Smooth muscle cell (in vitro differentiated cells): ENCODE results near the gene BFSP2. TPM values are rescaled to one million over a fixed set of nuclear protein-coding genes. Genes with fewer than 3 reads are reported as not detected.

ENCODE experiments used
- DNase-seq: peaks from one replicate; lab custom pipeline; 2025; ENCODE audit not compliant: unreplicated experiment; lab: John Stamatoyannopoulos, UW
- H2AFZ ChIP-seq: fragments of 200-600 bp; sonication (generic); 2 replicates; pipeline ENCODE4 v1.6.0; 2016; ENCODE audit warnings: antibody characterized with exemption, low read depth, mild to moderate bottlenecking
- H3F3A ChIP-seq: fragments of 200-600 bp; sonication (generic); 2 replicates; pipeline ENCODE4 v1.6.0; 2017; ENCODE audit warnings: antibody characterized with exemption, low read depth
- H3K27ac ChIP-seq: fragments of 200-600 bp; sonication (generic); 2 replicates; pipeline ENCODE4 v1.5.1; 2016; ENCODE audit warnings: low read depth, mild to moderate bottlenecking
- H3K27me3 ChIP-seq: fragments of 200-600 bp; sonication (generic); 2 replicates; pipeline ENCODE4 v1.6.1; 2016; ENCODE audit warnings: low read depth, mild to moderate bottlenecking
- H3K36me3 ChIP-seq: fragments of 200-600 bp; sonication (generic); 2 replicates; pipeline ENCODE4 v1.5.1; 2016; ENCODE audit warnings: low read depth
- H3K4me1 ChIP-seq: fragments of 200-600 bp; sonication (generic); 2 replicates; pipeline ENCODE4 v1.5.1; 2016; ENCODE audit warnings: low read depth
- H3K4me2 ChIP-seq: fragments of 200-600 bp; sonication (generic); 2 replicates; pipeline ENCODE4 v1.6.0; 2016; ENCODE audit warnings: mild to moderate bottlenecking
- H3K4me3 ChIP-seq: fragments of 200-600 bp; sonication (generic); 2 replicates; pipeline ENCODE4 v1.5.1; 2016; ENCODE audit warnings: mild to moderate bottlenecking
- H3K79me2 ChIP-seq: fragments of 200-600 bp; sonication (generic); 2 replicates; pipeline ENCODE4 v1.6.0; 2016; ENCODE audit warnings: low read depth, mild to moderate bottlenecking
- H3K9ac ChIP-seq: fragments of 200-600 bp; sonication (generic); 2 replicates; pipeline ENCODE4 v1.6.0; 2016; ENCODE audit warnings: low read depth
- H3K9me3 ChIP-seq: fragments of 200-600 bp; sonication (generic); replicated peaks from 2 replicates; pipeline ENCODE4 v1.5.1; 2016; ENCODE audit warnings: low read depth
- H4K20me1 ChIP-seq: fragments of 200-600 bp; sonication (generic); 2 replicates; pipeline ENCODE4 v1.6.0; 2016; ENCODE audit warnings: low read depth
- CTCF ChIP-seq: fragments of 200-600 bp; sonication (generic); IDR thresholded peaks from 2 replicates; pipeline ENCODE4 v1.5.1; 2017; ENCODE audit warnings: borderline replicate concordance, mild to moderate bottlenecking, antibody characterized with exemption; ENCODE audit not compliant: insufficient read depth, poor library complexity, severe bottlenecking
- WGBS: methylation state at CpG from one replicate; pipeline ENCODE4 v1.1.7; 2016; ENCODE audit warnings: low lambda C conversion rate; 5-methylcytosine and 5-hydroxymethylcytosine counted together
- polyA plus RNA-seq: library from polyadenylated mRNA; unstranded; fragments of >200 nt; fragmentation: Nextera tagmentation; extraction: Ambion mirVana; gene quantifications from 2 replicates; pipeline ENCODE4 v1.2.1, GENCODE V29; 2016
- total RNA-seq: library from RNA; depleted of rRNA; stranded (reverse); fragments of >200 nt; gene quantifications from 2 replicates; pipeline ENCODE4 v1.2.3, GENCODE V29; 2014

BFSP2 gene
- total and polyA plus RNA-seq, 2 experiments from 2014 or later, result not detected

- Histone ChIP-seq H3K9me3 (no peaks in the 10 kb centered on the region), H3K9ac (no peak overlapping the region), H2AFZ (no peak overlapping the region), H3K27me3 (no peaks in the 10 kb centered on the region), H4K20me1 (no peaks in the 10 kb centered on the region), H3K4me2 (no peak overlapping the region), H3K36me3 (no peaks in the 10 kb centered on the region), H3K79me2 (no peaks in the 10 kb centered on the region), H3F3A (no peaks in the 10 kb centered on the region), H3K4me3 (no peak overlapping the region), H3K27ac (no peak overlapping the region), H3K4me1 (peaks cover 74% of the 10 kb centered on the region)
- TF ChIP-seq CTCF, result no peak
- 85% methylated on average over 5 of the region's 5 CpGs for WGBS
- DNase-seq, result no peak
Observed at GRCh38 chr3:133475245-133476010, 75.6 kb downstream of the BFSP2 start.

GRCh38 chr3:133476971-133477375 is 77.1 kb downstream of the BFSP2 start:
- no peak overlapping the region for H3K9ac ChIP-seq
- no peak overlapping the region for H3K4me3 ChIP-seq
- DNase-seq, result no peak
- H3K27ac ChIP-seq, result no peak overlapping the region
- H3K9me3 ChIP-seq, result no peaks in the 10 kb centered on the region
- H3K79me2 ChIP-seq, result no peaks in the 10 kb centered on the region
- H2AFZ ChIP-seq, result no peak overlapping the region
- TF ChIP-seq CTCF, result no peak
- H3K4me2 ChIP-seq, result no peak overlapping the region
- H3K27me3 ChIP-seq, result no peaks in the 10 kb centered on the region
- WGBS, result 54% methylated on average over 6 of the region's 6 CpGs
- H3K36me3 ChIP-seq, result no peaks in the 10 kb centered on the region
- H3K4me1 ChIP-seq, result peaks cover 76% of the 10 kb centered on the region
- H3F3A ChIP-seq, result no peaks in the 10 kb centered on the region
- no peaks in the 10 kb centered on the region for H4K20me1 ChIP-seq

- Histone ChIP-seq H3K79me2 (no peaks in the 10 kb centered on the region), H3K27ac (no peak overlapping the region), H4K20me1 (no peaks in the 10 kb centered on the region), H3K36me3 (no peaks in the 10 kb centered on the region), H3K9me3 (no peaks in the 10 kb centered on the region), H3K9ac (no peak overlapping the region), H3F3A (no peaks in the 10 kb centered on the region), H3K4me2 (no peak overlapping the region), H3K27me3 (no peaks in the 10 kb centered on the region), H3K4me1 (peaks cover 71% of the 10 kb centered on the region), H2AFZ (no peak overlapping the region), H3K4me3 (no peak overlapping the region)
- no peak for DNase-seq
- no peak for TF ChIP-seq CTCF
Observed at GRCh38 chr3:133477487-133477886, 77.6 kb downstream of the BFSP2 start.

GRCh38 chr3:133478624-133479023 is 78.8 kb downstream of the BFSP2 start:
- H3F3A ChIP-seq, result no peaks in the 10 kb centered on the region

More at GRCh38 chr3:133478624-133479023, 78.8 kb downstream of the BFSP2 start:
- WGBS, result 50% methylated on average over 1 of the region's 1 CpG
- H3K4me3 ChIP-seq, result no peak overlapping the region
- no peaks in the 10 kb centered on the region for H3K36me3 ChIP-seq
- no peaks in the 10 kb centered on the region for H3K9me3 ChIP-seq
- H3K27ac ChIP-seq, result no peak overlapping the region
- H3K9ac ChIP-seq, result no peak overlapping the region
- no peaks in the 10 kb centered on the region for H3K27me3 ChIP-seq
- TF ChIP-seq CTCF, result no peak
- peaks cover 63% of the 10 kb centered on the region for H3K4me1 ChIP-seq
- H3K79me2 ChIP-seq, result no peaks in the 10 kb centered on the region
- H2AFZ ChIP-seq, result no peak overlapping the region
- H4K20me1 ChIP-seq, result no peaks in the 10 kb centered on the region
- no peak for DNase-seq
- H3K4me2 ChIP-seq, result no peak overlapping the region
